A673 (cell line): ENCODE data around the gene KRT79.

ENCODE experiments used
- EZH2 ChIP-seq: fragments of 200-600 bp; sonication (generic); IDR thresholded peaks from 2 replicates; pipeline ENCODE4 v1.6.1; 2017; ENCODE audit warnings: borderline replicate concordance, low read depth, mild to moderate bottlenecking, mixed read lengths, antibody characterized with exemption, low read length; ENCODE audit not compliant: poor library complexity, severe bottlenecking
- TF ChIP-seq, protein P1 (sequence below): fragments of 300-800, 200-600 bp; sonication (generic); conservative IDR thresholded peaks from 2 replicates; pipeline ENCODE4 v1.5.1; 2017; ENCODE audit warnings: low read depth, mild to moderate bottlenecking, antibody characterized with exemption, low read length, moderate library complexity, mixed read lengths

DNA sequence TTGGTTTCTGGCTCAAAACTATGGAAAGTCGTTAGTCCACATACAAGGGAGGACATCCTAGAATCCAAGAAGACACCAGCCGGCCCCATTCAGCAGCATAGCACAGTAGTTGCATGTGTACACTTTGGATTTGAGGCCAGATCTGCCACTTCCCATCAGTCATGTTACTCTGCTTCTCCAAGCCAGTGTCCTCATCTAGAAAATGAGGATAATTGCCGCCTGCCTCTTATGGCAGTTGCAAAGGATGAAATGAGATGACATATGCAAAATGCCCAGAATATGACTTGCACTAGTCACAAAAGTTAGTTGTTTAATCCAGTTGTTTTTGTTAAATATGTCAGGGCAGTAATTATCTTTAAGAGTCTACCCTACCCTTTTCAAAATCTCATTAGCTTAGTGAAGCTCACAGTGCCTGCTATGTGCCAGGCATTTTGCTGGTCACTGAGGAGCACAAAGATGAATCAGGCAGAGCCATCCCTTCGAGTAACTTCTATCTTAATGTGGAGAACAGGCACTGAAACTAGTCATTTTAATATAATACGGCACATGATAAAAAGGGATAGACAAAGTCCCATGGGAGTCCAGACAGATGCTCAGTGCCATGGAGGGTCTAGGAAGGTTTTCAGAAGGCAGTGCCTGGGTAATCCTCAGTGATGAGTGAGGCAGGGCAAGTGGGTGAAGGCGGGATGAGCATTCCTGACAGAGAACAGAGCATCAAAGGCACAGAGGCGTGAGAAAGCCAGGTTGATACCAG is 50.4 kb downstream of the KRT79 start:
- TF ChIP-seq, protein P1, sequence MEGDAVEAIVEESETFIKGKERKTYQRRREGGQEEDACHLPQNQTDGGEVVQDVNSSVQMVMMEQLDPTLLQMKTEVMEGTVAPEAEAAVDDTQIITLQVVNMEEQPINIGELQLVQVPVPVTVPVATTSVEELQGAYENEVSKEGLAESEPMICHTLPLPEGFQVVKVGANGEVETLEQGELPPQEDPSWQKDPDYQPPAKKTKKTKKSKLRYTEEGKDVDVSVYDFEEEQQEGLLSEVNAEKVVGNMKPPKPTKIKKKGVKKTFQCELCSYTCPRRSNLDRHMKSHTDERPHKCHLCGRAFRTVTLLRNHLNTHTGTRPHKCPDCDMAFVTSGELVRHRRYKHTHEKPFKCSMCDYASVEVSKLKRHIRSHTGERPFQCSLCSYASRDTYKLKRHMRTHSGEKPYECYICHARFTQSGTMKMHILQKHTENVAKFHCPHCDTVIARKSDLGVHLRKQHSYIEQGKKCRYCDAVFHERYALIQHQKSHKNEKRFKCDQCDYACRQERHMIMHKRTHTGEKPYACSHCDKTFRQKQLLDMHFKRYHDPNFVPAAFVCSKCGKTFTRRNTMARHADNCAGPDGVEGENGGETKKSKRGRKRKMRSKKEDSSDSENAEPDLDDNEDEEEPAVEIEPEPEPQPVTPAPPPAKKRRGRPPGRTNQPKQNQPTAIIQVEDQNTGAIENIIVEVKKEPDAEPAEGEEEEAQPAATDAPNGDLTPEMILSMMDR = no peak
- TF ChIP-seq EZH2 = no peak
